Measurements from ENCODE around the gene CACNG7. TPM values are rescaled to one million over a fixed set of nuclear protein-coding genes. Genes with fewer than 3 reads are reported as not detected.

Gene CACNG7
- total RNA-seq, 6 experiments from 2014 or later: not detected

- intact Hi-C loops (cut with DNase I): no loop called here
- Histone ChIP-seq H3K4me1 (no peaks in the 10 kb centered on the region), H3K9me3 (no peaks in the 10 kb centered on the region), H3K27me3 (peaks cover 0 to 6% of the 10 kb centered on the region in 2 donors), H3K36me3 (no peaks in the 10 kb centered on the region), H3K27ac (no peak overlapping the region), H3K4me3 (no peak overlapping the region)
- ATAC-seq (no peak), DNase-seq (no peak)
- TF ChIP-seq CTCF (IDR thresholded peaks at IDR 0.05) (no peak), POLR2A (IDR thresholded peaks at IDR 0.05) (no peak)
- WGBS (ENCODE audit: insufficient coverage, low coverage, low lambda C conversion rate, missing lambda C conversion rate): 84% methylated on average over 15 of the region's 24 CpGs
These were observed 74.6 kb downstream of the CACNG7 start for GRCh38 chr19:53983457-53984289.

GRCh38 chr19:53985863-53986262, 76.8 kb downstream of the CACNG7 start:
- H3K27ac ChIP-seq: no peak overlapping the region
- 55% methylated on average over 6 of the region's 6 CpGs for WGBS (ENCODE audit: insufficient coverage, low coverage, low lambda C conversion rate, missing lambda C conversion rate)

GRCh38 chr19:53988981-53989380, 79.9 kb downstream of the CACNG7 start:
- Histone ChIP-seq H3K9me3 (no peaks in the 10 kb centered on the region), H3K4me1 (no peaks in the 10 kb centered on the region), H3K27me3 (peaks cover 0 to 15% of the 10 kb centered on the region in 2 donors), H3K36me3 (no peaks in the 10 kb centered on the region), H3K27ac (no peak overlapping the region), H3K4me3 (no peak overlapping the region)
- TF ChIP-seq POLR2A (IDR thresholded peaks at IDR 0.05) (no peak), CTCF (IDR thresholded peaks at IDR 0.05) (no peak)
- DNase-seq (no peak), ATAC-seq (no peak)
- 69% methylated on average over 6 of the region's 6 CpGs for WGBS (ENCODE audit: insufficient coverage, low coverage, low lambda C conversion rate, missing lambda C conversion rate)
- intact Hi-C loops (cut with DNase I): no loop called here

More at GRCh38 chr19:53985863-53986262, 76.8 kb downstream of the CACNG7 start:
- TF ChIP-seq CTCF (IDR thresholded peaks at IDR 0.05) (no peak), POLR2A (IDR thresholded peaks at IDR 0.05) (no peak)
- H3K4me3 ChIP-seq: no peak overlapping the region
- no peak for ATAC-seq
- H3K36me3 ChIP-seq: no peaks in the 10 kb centered on the region
- intact Hi-C loops (cut with DNase I): no loop called here
- H3K4me1 ChIP-seq: no peaks in the 10 kb centered on the region
- no peaks in the 10 kb centered on the region for H3K9me3 ChIP-seq
- peaks cover 0 to 5% of the 10 kb centered on the region in 2 donors for H3K27me3 ChIP-seq
- DNase-seq: no peak

GRCh38 chr19:53989600-53990533, 80.8 kb downstream of the CACNG7 start:
- TF ChIP-seq POLR2A (IDR thresholded peaks at IDR 0.05): no peak
- no peak for TF ChIP-seq CTCF (IDR thresholded peaks at IDR 0.05)
- no peak overlapping the region for H3K4me3 ChIP-seq
- H3K27me3 ChIP-seq: peaks cover 0 to 15% of the 10 kb centered on the region in 2 donors
- no peaks in the 10 kb centered on the region for H3K36me3 ChIP-seq
- no peaks in the 10 kb centered on the region for H3K4me1 ChIP-seq
- H3K9me3 ChIP-seq: no peaks in the 10 kb centered on the region
- H3K27ac ChIP-seq: no peak overlapping the region
- WGBS (ENCODE audit: insufficient coverage, low coverage, low lambda C conversion rate, missing lambda C conversion rate): 48% methylated on average over 7 of the region's 22 CpGs
- ATAC-seq: peak in 1 of 4 donors; percentile 18
- no peak for DNase-seq
- intact Hi-C loops (cut with DNase I): no loop called here

Measured in right lobe of liver (tissue), 6 donors.